NCI-H2171 treated with DMSO at 0.1 percent for 48 hours (cell line): Measurements from ENCODE around the gene PHF21A.

Experiments used
- DNase-seq: peaks from one replicate; lab custom pipeline; 2025; lab: John Stamatoyannopoulos, UW

PHF21A gene

GRCh38 chr11:45884596-45885185 is 236.6 kb downstream of the PHF21A start:
- DNase-seq = no peak
